Fibroblast of pulmonary artery (primary cell): ENCODE data around the gene PDAP1.

Source experiments
- DNase-seq: peaks from one replicate; pipeline ENCODE4 v3.0.0-alpha.2; 2010; ENCODE audit warnings: low read depth
- H3K4me3 ChIP-seq: replicated peaks from 2 replicates; pipeline ENCODE4 v1.5.1; 2011; ENCODE audit warnings: low read depth, mild to moderate bottlenecking, control low read depth, low read length, moderate library complexity
- TF ChIP-seq, protein P1 (sequence below): IDR thresholded peaks from 2 replicates; pipeline ENCODE4 v1.5.1; 2011; ENCODE audit warnings: mild to moderate bottlenecking, control low read depth, low read length, inconsistent platforms; ENCODE audit errors: missing control alignments

PDAP1 gene

GRCh38 chr7:99375070-99375807, 33.2 kb downstream of the PDAP1 start:
- TF ChIP-seq, protein P1, sequence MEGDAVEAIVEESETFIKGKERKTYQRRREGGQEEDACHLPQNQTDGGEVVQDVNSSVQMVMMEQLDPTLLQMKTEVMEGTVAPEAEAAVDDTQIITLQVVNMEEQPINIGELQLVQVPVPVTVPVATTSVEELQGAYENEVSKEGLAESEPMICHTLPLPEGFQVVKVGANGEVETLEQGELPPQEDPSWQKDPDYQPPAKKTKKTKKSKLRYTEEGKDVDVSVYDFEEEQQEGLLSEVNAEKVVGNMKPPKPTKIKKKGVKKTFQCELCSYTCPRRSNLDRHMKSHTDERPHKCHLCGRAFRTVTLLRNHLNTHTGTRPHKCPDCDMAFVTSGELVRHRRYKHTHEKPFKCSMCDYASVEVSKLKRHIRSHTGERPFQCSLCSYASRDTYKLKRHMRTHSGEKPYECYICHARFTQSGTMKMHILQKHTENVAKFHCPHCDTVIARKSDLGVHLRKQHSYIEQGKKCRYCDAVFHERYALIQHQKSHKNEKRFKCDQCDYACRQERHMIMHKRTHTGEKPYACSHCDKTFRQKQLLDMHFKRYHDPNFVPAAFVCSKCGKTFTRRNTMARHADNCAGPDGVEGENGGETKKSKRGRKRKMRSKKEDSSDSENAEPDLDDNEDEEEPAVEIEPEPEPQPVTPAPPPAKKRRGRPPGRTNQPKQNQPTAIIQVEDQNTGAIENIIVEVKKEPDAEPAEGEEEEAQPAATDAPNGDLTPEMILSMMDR: no peak
- DNase-seq: peak; percentile 76

DNA sequence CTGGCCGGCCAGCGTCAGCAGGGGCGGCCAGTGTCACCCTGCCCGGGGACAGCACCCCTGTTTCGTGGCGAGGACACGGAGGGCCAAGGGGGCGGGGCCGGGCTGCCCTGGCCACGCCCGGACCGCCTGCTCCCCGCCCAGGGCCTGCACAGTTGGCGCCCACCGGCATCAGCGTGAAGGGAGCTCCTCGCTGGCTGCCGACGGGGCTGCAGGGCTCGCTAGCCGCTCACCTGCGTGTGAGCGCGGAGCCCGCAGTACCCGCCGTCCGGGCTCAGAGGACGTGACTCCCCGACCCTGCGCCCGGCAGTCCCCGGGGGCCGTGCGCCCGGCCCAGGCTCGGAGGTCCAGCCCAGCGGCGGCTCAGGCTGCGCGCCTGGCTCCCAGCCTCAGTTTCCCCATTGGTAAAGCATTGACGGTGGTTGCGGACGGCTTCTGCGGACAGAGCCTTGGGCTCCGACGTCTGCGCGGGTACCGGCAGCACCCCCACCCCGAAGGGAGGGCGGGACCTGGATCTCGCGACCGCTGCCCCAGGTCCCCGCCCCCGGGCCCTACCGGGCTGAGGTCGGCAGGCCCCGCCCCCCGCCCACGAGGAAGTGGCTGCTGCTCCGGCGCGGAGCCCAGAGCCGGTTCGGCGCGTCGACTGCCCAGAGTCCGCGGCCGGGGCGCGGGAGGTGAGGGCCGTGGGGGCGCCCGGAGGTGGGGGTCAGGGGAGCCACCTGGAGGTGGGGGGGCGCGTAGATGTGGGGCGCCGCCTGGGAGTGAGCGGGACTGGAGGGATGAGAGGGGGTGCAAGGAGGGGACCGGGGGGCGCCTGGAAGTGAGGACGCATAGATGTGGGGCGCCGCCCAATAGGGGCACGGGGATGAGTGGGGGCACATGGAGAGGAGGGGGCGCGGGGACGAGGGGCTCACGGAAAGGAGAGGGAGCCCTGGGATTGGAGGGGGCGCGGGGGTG, 34.0 kb downstream of the PDAP1 start, which contains the start of gene ARPC1B:
Gene ARPC1B, plus strand, starts transcription at position 620 of the 954 bp plus-strand sequence. CDS start 10,985 bp downstream, outside the sequence.
- TF ChIP-seq, protein P1: no peak
- DNase-seq: peak; percentile 75
- H3K4me3 ChIP-seq: peak within 1 kb of the TSS; percentile 70

More at GRCh38 chr7:99375070-99375807, 33.2 kb downstream of the PDAP1 start:
- H3K4me3 ChIP-seq: peak overlapping the region; percentile 70

GRCh38 chr7:99373091-99374066, 35.0 kb downstream of the PDAP1 start:
- TF ChIP-seq, protein P1: no peak
- DNase-seq: no peak
- H3K4me3 ChIP-seq: peak overlapping the region; percentile 70

GRCh38 chr7:99372275-99373090, 35.9 kb downstream of the PDAP1 start:
- H3K4me3 ChIP-seq: no peak overlapping the region
- DNase-seq: no peak
- TF ChIP-seq, protein P1: no peak

GRCh38 chr7:99371376-99371920, 36.9 kb downstream of the PDAP1 start:
- no peak overlapping the region for H3K4me3 ChIP-seq
- no peak for DNase-seq
- TF ChIP-seq, protein P1: no peak
